WTC11 (cell line): ENCODE measurements around the gene KCMF1.

Experiments used
- FOXJ3 ChIP-seq: sonication (generic); formaldehyde crosslinking; IDR thresholded peaks from 2 replicates; pipeline ENCODE4 v1.9.0; 2021; ENCODE audit warnings: missing genetic modification reagents, mild to moderate bottlenecking, borderline replicate concordance
- GRHL2 ChIP-seq: fragments of 250-450 bp; sonication (Bioruptor Pico); IDR thresholded peaks from 2 replicates; pipeline ENCODE4 v1.8.0; 2022; ENCODE audit warnings: mild to moderate bottlenecking, moderate library complexity; ENCODE audit not compliant: insufficient replicate concordance, severe bottlenecking
- IRF2 ChIP-seq: sonication (generic); formaldehyde crosslinking; IDR thresholded peaks from 2 replicates; pipeline ENCODE4 v1.8.0; 2022; ENCODE audit warnings: low read depth, missing genetic modification reagents, borderline replicate concordance
- JUN ChIP-seq: sonication (generic); formaldehyde crosslinking; IDR thresholded peaks from 2 replicates; pipeline ENCODE4 v1.8.0; 2023; ENCODE audit warnings: mild to moderate bottlenecking, missing genetic modification reagents
- MYBL2 ChIP-seq: sonication (generic); formaldehyde crosslinking; IDR thresholded peaks from 2 replicates; pipeline ENCODE4 v1.8.1; 2023; ENCODE audit warnings: mild to moderate bottlenecking, moderate library complexity, missing genetic modification reagents
- NFYB ChIP-seq: sonication (generic); formaldehyde crosslinking; conservative IDR thresholded peaks from 2 replicates; pipeline ENCODE4 v1.8.0; 2022; ENCODE audit warnings: low read depth, missing genetic modification reagents
- TF ChIP-seq, protein P1 (sequence below): fragments of 200-600 bp; IDR thresholded peaks from 2 replicates; pipeline ENCODE4 v1.8.0; 2022; ENCODE audit warnings: antibody characterized with exemption
- TF ChIP-seq, protein P2 (sequence below): sonication (generic); formaldehyde crosslinking; IDR thresholded peaks from 2 replicates; pipeline ENCODE4 v1.8.0; 2022; ENCODE audit warnings: mild to moderate bottlenecking, missing genetic modification reagents
- TF ChIP-seq, protein P3 (sequence below): sonication (generic); formaldehyde crosslinking; IDR thresholded peaks from 2 replicates; pipeline ENCODE4 v1.8.1; 2022; ENCODE audit warnings: low read depth, missing genetic modification reagents, borderline replicate concordance
- TF ChIP-seq, protein P4 (sequence below): sonication (generic); formaldehyde crosslinking; conservative IDR thresholded peaks from 2 replicates; pipeline ENCODE4 v1.8.1; 2022; ENCODE audit warnings: mild to moderate bottlenecking, missing genetic modification reagents

DNA sequence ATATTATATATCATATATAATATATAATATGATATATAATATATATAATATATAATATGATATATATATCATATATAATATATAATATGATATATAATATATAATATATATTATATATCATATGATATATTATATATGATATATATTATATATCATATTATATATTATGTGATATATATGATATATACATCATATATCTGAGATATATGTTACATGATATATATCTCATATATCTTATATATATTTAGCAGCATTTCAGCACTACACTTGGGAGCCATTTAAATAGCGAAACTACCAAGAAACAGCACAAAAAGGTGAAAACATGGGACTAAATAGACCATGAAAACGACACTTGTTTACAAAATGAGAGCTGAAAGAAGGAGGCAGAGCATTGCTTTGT, 37.3 kb downstream of the KCMF1 start:
- TF ChIP-seq, protein P1, sequence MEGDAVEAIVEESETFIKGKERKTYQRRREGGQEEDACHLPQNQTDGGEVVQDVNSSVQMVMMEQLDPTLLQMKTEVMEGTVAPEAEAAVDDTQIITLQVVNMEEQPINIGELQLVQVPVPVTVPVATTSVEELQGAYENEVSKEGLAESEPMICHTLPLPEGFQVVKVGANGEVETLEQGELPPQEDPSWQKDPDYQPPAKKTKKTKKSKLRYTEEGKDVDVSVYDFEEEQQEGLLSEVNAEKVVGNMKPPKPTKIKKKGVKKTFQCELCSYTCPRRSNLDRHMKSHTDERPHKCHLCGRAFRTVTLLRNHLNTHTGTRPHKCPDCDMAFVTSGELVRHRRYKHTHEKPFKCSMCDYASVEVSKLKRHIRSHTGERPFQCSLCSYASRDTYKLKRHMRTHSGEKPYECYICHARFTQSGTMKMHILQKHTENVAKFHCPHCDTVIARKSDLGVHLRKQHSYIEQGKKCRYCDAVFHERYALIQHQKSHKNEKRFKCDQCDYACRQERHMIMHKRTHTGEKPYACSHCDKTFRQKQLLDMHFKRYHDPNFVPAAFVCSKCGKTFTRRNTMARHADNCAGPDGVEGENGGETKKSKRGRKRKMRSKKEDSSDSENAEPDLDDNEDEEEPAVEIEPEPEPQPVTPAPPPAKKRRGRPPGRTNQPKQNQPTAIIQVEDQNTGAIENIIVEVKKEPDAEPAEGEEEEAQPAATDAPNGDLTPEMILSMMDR, result no peak
- TF ChIP-seq GRHL2 (CRISPR knock-in tag), result no peak
- TF ChIP-seq JUN (CRISPR knock-in tag), result no peak
- TF ChIP-seq, protein P2, sequence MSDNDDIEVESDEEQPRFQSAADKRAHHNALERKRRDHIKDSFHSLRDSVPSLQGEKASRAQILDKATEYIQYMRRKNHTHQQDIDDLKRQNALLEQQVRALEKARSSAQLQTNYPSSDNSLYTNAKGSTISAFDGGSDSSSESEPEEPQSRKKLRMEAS, result no peak
- no peak for TF ChIP-seq IRF2 (CRISPR knock-in tag)
- TF ChIP-seq MYBL2 (CRISPR knock-in tag), result no peak
- TF ChIP-seq, protein P3, sequence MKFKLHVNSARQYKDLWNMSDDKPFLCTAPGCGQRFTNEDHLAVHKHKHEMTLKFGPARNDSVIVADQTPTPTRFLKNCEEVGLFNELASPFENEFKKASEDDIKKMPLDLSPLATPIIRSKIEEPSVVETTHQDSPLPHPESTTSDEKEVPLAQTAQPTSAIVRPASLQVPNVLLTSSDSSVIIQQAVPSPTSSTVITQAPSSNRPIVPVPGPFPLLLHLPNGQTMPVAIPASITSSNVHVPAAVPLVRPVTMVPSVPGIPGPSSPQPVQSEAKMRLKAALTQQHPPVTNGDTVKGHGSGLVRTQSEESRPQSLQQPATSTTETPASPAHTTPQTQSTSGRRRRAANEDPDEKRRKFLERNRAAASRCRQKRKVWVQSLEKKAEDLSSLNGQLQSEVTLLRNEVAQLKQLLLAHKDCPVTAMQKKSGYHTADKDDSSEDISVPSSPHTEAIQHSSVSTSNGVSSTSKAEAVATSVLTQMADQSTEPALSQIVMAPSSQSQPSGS (CRISPR knock-in tag), result no peak
- TF ChIP-seq FOXJ3 (CRISPR knock-in tag), result no peak
- TF ChIP-seq, protein P4, sequence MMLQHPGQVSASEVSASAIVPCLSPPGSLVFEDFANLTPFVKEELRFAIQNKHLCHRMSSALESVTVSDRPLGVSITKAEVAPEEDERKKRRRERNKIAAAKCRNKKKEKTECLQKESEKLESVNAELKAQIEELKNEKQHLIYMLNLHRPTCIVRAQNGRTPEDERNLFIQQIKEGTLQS, result no peak
- TF ChIP-seq NFYB (CRISPR knock-in tag), result no peak
